Stimulated activated CD8-positive, alpha-beta memory T cell treated with anti-CD3 and anti-CD28 coated beads, Interleukin-7, amount 100 ng/mL, for 48 hours (primary cell): ENCODE measurements around the gene GJA8.
"Not testable (repeated sequence)": the region's sequence is repeated elsewhere in the genome, so short reads cannot be mapped to it uniquely, and the experiment has no call there.

Experiments used
- DNase-seq, 2 donors: peaks; one replicate each; pipeline ENCODE4 v3.0.0-alpha.2; 2020; ENCODE audit warnings: low read depth in 1 of 2; ENCODE audit errors: extremely low read depth in 1 of 2

Gene GJA8

DNA sequence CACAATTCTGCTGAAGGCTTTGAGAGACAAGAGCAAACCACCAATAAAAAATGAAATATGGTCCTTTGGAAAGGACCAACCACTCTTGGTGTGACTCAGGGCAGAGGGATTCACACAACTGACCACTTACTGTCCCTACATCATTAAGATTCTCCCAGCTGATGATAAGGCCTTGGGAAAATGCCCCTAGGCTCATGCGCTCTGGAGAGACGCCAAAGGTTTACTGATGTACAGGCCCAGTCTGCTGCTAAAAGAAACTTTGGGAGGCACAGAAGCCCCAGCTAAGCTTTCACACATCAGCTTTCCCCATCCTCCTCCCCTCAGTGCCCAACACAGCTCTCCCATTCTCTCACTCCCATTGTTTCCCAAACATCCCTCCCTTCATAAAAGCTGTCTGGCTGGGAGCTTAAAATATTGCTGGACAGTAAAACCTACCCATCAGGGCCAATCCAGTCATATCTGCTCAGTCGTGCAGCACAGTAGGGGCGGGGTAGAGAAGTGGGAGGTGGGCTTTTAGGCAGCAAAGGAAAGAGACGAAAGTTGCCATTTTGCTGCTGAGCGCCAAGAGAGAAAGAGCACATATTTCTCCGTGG lies at the start of gene GJA8:
TSS of gene GJA8 (plus strand) at position 543 of the 593 bp plus-strand sequence. CDS start 5,161 bp downstream, outside the sequence.
- DNase-seq: no peak

- DNase-seq: no peak
Measured at GRCh38 chr1:147853391-147853790, 49.2 kb upstream of the GJA8 start.

GRCh38 chr1:147854989-147855388 lies 47.6 kb upstream of the GJA8 start:
- not testable (repeated sequence) for DNase-seq

GRCh38 chr1:147855996-147856395 lies 46.6 kb upstream of the GJA8 start:
- DNase-seq: not testable (repeated sequence)

DNA sequence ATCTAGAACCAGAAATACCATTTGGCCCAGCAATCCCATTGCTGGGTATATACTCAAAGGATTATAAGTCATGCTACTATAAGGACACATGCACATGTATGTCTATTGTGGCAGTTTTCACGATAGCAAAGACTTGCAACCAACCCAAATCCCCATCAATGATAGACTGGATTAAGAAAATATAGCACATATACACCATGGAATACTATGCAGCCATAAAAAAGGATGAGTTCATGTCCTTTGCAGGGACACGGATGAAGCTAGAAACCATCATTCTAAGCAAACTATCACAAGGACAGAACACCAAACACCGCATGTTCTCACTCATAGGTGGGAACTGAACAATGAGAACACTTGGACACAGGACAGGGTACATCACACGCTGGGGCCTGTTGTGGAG lies 35.4 kb upstream of the GJA8 start:
- not testable (repeated sequence) for DNase-seq

DNA sequence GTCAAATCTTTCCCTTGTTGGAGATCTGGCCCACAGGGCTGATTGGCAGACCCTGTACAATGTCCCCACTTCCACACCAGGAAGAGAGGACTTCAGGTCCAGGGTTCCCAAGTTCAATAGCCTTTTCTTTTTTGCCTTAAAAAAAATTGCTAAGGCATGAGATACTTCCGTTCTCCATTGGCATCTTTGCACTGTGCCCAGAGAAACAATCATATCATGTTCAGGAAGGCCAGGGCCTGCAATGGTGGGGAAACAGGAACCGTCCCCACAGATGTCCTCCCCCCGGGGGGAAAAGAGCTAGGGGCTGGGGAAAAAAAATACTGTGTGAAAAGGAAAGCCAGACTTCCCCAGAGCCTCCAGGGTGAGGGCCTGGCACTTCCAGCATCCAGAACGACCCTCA lies 24.6 kb upstream of the GJA8 start:
- DNase-seq: no peak

DNA sequence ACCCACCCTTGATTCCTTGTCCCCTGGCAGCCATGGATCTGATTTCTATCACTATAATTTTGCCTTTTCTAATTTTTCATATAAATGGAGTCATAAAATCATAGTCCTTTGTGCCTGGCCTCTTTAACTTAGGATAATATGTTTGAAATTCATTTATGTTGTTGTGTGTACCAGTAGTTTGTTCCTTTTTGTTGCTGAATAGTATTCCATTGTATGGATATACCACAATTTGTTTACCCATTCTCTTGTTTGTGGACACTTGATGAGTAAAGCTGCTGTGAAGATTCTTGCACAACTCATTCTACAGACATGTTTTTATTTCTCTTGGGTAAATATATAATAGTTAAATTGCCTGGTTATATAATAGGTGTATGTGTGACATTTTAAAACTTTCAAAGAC lies 22.7 kb upstream of the GJA8 start:
- no peak for DNase-seq

- DNase-seq: no peak
Measured at GRCh38 chr1:147882535-147882934, 20.1 kb upstream of the GJA8 start.

DNA sequence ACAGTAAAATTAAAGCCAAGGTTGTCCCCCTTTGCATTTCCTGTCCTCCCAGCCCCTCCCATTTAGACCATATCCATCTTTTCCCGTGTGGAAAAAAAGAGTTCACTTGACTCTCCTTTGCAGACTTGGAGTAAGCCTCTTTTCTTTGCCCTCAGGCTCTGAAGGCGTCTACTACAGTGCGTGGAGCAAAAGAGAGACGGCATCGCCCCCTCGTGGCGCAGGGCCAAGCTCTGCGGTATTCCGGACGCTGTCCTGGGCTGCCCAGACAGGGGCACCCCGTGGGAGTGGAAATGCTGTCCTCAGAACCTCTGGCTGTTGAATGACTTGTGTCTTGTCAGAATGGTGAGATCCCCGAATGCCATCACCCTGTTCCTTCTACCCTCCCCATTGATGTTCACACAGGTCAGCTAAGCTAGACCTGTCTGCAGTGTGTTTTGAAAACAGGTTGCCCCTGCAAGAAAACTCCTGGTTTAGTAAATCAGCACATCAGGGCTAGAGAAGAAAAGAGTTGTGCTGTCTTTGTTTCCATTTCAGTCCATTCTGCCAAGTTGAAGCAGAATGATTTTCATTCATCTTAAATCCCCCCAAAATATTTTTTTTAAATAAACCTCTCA lies 12.3 kb upstream of the GJA8 start:
- peak; percentile 21 to 48 for DNase-seq

DNA sequence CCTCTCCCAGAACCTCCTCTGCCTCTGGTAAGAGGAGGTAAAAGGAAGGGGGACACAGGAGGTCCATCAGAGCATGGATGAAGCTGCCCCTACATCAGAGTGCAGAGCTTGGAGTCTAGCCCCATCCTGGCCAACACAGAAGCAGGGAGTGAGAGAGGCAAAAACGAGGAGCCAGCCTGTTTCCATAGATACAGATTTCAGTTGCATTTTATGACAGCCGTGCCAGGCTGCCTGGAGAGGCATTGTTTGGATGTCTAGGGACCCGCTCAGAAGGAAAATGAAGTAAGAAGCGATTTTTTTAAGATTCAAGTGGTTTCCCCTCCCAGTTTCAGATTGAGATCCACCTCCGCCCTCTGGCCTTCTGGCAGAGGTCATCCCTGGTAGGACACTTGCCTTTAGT lies 11.5 kb upstream of the GJA8 start:
- no peak for DNase-seq

DNA sequence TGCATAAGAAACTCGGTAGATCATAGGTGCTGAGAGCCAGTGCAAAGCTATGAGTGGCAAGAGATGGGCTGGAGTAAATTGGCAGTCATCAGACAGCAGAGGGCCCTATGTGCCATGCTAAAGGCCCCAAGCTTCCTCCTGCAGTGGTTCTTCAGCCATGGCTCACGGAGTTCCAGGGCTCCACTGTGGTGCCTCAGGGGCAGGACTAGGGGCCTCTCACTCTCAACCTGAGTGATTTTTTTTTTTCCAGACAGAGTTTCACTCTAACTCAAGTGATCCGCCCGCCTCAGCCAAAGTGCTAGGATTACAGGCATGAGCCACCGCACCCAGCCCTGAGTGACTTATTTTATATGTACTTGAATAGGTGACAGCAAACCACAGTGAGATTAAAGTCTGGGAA lies 10.4 kb upstream of the GJA8 start:
- no peak for DNase-seq

DNA sequence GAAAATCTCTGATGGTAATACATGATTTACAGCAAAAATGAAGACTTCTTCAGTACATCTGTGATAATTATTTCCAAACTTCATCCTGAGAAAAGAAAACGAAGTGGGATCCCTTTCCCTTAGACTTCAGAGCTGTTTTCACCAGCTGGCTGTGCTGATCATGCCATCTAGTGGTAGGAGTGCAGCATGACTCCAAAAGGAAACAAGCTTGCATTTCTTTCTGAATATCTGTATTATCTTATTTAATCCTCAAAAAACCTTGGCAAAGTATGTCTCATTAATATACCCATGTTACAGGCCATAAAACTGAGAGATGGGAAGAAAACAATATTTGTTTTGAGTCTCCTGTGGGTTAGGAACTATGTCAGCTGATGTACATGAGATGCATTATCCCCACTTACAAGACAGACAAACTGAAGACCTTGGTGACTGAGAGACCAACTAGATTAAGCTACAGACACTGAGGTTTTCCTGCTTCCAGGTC lies 9.8 kb upstream of the GJA8 start:
- DNase-seq: no peak

DNA sequence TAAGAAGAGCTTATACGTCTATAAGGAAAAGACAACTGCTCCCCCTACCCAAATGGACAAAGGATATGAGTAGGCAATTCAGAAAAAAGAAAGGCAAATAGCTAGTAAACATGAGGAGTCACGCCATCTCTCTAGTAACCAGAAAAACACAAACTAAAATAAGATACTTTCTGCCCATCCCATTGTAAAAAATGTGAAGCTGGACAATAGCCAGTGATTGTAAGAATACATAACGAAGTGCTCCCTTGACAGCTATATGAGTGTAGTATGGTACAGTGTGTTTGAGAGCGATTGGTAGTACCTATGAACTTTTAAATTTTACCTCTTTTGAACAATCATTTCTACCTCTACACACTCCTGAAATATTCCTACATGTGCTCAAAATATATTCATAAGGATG lies 7.5 kb upstream of the GJA8 start:
- DNase-seq: no peak

- no peak for DNase-seq
Measured at GRCh38 chr1:147897029-147897752, 5.4 kb upstream of the GJA8 start.

- no peak for DNase-seq
Measured at GRCh38 chr1:147897789-147898188, 4.8 kb upstream of the GJA8 start.

GRCh38 chr1:147904726-147905125 lies 2.1 kb downstream of the GJA8 start:
- DNase-seq: no peak

GRCh38 chr1:147907786-147908509 lies 5.4 kb downstream of the GJA8 start:
- DNase-seq: no peak

GRCh38 chr1:147912553-147912952 lies 10.0 kb downstream of the GJA8 start:
- DNase-seq: no peak

GRCh38 chr1:147913362-147913942 lies 10.9 kb downstream of the GJA8 start:
- no peak for DNase-seq

DNA sequence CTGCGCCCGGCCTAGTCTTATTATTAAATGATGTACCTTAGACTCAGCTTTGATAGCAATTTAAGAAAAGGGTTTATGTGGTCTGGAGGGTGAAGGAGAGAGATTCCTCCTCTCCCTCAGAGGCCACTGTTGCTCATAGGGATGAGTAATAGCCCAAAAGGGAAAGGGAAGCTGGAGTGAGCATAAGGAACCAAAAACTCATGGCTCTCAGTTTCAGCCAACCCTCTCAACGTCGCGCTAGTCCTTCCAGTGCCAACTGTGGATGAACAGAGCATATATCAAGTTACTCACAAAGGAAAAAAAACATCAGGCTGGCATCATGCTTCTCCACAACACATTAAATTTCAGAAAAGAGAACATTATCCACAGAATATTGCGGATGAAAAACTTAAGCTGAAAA lies 17.3 kb downstream of the GJA8 start:
- no peak for DNase-seq

- no peak for DNase-seq
Measured at GRCh38 chr1:147924813-147925212, 22.2 kb downstream of the GJA8 start.
